Measurements from ENCODE around the gene ALX4.

GRCh38 chr11:44359162-44359561 is 49.2 kb upstream of the ALX4 start:
- TF ChIP-seq POLR2A (IDR thresholded peaks at IDR 0.05), result no peak
- TF ChIP-seq CTCF (IDR thresholded peaks at IDR 0.05), result no peak
- no peak for TF ChIP-seq POLR2AphosphoS5 (IDR thresholded peaks at IDR 0.05; ENCODE audit: insufficient read depth in 1 of 2, low read depth in 1 of 2)
